Dermis blood vessel endothelial cell (primary cell): ENCODE data around the gene MPV17L2. TPM values are rescaled to one million over a fixed set of nuclear protein-coding genes. Genes with fewer than 3 reads are reported as not detected.
"Not testable (repeated sequence)": the region's sequence is repeated elsewhere in the genome, so short reads cannot be mapped to it uniquely, and the experiment has no call there.

Experiments used
- DNase-seq: peaks from one replicate; pipeline ENCODE4 v3.0.0; 2010
- total RNA-seq: library from RNA; depleted of rRNA; stranded (reverse); fragments of >200 nt; gene quantifications from 2 replicates; pipeline ENCODE4 v1.2.3, GENCODE V29; 2014

Gene MPV17L2
- total RNA-seq, 1 donor from 2014 or later, result 15.3 TPM

DNA sequence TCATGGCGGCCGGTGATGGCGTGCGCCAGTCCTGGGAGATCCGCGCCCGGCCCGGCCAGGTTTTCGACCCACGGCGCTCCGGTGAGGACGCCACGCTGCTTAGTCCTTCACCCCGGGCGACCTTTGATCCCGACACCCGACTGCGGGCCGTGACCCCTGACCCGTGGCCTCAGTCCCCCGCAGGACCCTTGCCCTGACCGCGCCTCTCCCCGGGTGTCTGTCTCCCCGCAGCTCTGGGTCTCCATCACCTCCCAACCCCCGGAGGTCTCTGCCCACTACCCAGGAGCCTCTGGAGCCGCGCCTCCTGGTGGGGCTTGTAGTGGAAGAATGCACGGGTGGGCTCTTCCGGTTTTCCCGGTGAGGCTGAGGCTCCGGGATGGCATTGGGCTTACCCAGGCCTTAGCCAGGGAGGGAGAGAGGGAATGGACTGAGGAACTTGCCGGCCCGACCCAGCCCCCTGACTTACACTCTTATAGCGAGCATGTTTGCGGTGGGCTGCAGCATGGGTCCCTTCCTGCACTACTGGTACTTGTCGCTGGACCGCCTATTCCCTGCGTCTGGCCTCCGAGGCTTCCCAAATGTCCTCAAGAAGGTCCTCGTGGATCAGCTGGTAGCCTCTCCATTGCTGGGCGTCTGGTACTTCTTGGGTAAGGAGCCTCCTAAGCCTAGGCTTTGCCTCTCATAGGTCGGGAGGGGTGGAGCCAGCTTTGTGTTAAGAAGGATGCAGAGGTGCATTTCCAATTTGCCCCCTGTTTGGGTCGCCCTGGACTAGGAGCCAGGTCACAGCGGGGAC lies 566 bp downstream of the MPV17L2 start:
- DNase-seq, result no peak

DNA sequence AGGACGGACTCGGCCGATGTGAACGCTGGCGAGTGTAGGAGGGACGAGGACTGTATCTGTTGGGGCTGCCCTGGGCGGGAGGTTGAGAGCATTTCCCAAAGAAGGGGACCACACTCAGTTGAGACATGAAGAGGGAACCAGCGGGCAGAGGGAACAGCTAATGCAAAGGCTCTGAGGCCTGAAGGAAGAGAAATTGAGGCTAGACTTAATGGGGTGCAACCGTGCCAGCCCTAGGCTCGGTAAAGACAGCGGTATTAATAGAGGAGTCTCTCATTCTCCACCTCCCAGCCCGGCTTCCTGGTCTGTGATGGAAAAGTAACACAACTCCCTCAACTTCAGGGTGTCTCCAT lies 1.1 kb downstream of the MPV17L2 start:
- DNase-seq, result no peak

DNA sequence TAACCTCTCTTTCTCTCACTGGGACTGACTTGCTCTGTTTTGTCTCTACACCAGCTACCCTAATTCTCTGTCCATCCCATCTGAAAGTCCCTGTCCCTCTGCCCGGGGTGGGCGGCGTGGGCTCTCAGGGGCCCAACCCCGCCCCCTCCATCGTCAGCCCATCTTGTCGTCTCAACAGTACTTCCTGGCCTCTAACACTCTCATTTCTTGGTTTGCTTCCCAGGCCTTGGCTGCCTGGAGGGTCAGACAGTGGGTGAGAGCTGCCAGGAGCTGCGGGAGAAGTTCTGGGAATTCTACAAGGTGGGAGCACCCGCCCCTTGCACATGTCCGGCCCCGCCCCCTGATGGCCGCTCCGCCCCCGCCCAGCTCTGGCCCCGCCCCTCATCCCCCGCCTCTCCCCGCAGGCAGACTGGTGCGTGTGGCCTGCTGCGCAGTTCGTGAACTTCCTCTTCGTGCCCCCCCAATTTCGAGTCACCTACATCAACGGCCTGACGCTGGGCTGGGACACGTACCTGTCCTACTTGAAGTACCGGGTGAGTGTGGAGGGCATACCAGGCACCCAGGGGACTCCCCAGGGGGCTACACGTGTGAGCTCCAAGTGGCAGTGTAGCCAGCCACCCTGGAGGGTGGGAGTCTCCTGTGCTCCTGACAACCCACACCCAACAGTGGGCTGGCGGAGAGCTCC lies 1.7 kb downstream of the MPV17L2 start:
- peak; percentile 56 for DNase-seq

DNA sequence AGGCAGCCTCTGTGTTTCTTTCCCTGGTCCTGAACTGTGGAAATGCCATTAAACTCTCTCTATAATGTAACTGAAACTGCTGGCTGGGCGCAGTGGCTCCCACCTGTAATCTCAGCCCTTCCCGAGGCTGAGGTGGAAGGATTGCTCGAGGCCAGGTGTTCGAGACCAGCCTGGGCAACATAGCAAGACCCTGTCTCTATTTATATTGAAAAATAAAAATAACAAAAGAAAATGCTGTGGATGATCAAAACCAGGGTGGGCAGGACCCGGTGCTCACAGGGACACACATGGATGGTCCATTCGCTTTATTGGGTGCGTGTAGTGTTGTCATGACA lies 3.5 kb downstream of the MPV17L2 start:
- no peak for DNase-seq

DNA sequence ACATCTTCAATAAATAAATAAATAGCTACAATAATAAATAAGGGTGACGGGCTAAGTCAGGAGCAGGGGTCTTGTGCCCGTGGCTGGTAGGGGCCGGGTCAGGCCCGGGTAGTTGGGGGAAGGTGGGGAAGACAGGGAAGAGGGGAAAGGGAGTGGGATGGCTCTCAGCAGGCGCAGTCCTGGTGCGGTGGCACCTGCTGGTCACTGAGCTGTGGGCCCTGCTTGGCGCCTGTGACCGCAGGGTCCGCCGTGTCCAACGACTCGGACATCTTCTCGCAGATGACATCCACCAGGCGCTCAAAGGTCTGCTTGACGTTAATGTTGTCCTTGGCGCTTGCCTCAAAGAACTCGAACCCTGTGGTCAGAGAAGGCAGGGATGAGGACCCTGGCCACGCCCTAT lies 4.3 kb downstream of the MPV17L2 start:
- no peak for DNase-seq

DNA sequence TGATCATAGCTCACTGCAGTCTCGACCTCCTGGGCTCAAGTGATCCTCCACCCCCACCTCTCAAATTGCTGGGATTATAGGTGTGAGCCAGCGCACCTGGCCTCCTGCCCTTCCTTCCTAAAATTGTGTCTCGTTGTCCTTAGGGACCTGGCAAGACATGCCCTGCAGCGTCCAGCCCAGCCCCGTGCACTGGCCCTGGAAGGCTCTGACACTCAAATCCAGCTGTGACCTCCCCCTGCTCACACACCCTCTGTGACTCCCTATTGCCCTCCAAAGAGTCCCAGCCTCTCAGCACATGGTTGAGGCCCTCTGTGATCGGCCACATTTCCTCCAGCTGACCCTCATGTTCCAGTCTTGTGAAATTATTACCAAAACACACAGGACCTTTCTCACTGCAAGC lies 4.9 kb downstream of the MPV17L2 start:
- DNase-seq, result no peak

DNA sequence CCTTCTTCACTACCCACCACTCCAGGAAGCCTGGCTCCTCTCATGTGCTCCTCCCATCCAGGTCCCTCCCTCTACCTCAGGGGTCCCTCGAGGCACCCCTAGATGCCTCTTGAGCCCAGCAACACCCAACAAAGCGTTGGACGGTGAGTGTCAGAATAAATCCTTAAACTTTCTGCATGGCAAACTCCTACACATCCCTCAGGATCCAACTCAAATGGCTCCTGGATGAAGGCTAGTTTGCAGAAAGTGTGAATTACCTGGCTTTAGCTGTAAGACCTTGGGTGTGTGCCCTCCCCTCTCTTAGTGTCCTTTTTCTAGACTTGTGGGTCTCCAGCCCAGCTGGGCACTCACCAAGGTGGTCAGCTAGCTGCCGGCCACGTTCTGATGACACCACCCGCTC lies 5.4 kb downstream of the MPV17L2 start:
- no peak for DNase-seq

DNA sequence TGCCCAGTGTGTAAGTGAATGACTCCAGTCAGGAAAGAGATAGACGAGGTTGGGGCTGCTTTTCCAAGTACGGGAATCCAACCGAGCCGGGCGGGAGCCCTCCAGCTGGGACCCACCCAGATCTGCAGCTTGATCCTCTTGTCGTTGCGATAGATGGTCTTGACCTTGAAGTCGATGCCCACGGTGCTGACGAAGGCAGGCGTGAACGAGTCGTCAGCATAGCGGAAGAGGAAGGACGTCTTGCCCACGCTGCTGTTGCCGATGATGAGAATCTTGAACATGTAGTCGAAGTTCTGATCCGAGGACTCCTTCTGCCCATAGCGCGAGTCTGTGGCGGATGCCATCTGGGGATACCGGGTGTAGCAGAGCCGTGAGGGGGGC lies 9.4 kb downstream of the MPV17L2 start:
- no peak for DNase-seq

DNA sequence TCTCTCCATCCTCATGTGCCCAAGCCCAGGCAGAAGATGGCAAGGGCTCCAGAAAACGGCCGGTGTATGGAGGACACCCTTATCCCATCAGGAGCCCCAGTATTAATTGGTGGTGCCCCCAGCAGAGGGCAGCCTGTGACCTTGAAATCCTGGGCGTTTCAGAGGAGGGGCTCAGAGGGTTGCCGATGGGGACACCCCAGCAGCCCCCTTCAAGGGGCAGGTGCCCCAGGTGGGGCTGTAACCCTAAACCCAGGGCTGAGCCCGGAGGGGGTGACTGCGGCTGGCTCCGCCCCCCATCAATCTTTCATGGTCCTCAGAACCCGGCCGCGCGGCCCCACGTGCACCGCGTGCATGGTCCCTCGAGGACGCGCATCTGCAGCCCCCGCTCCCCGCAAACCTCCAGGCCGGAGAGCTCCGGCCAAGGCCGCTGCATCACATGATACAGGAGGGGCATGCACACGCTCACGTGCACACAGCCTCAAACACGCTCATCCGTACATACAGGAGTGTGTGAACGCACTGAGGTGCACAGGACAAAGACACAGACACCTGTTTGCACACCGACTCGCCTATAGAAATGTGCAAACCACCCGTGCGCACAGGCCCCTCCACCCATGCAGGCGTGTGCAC lies 9.9 kb downstream of the MPV17L2 start:
- DNase-seq, result peak; percentile 14

DNA sequence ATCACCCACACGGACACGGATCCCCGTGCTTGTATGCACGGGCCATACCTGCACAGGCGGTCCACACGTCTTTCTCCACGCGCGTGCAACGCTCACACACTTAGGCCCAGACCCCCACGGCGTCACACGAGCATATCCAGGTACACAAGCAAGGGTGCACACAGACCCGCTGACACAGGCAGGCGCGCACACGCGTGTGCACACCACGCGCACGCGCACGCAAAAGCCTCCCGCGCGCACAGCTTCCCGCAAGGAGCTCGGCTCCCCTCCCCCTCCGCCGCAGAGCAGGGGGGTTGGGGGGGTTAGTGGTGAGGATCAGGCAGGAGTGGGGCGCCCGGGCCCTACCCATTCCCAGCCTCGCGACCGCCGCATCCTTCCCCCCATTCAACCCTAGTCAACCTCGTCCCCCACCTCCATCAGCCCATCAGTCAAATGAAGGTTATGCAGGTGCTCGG lies 10.4 kb downstream of the MPV17L2 start:
- peak; percentile 23 for DNase-seq

DNA sequence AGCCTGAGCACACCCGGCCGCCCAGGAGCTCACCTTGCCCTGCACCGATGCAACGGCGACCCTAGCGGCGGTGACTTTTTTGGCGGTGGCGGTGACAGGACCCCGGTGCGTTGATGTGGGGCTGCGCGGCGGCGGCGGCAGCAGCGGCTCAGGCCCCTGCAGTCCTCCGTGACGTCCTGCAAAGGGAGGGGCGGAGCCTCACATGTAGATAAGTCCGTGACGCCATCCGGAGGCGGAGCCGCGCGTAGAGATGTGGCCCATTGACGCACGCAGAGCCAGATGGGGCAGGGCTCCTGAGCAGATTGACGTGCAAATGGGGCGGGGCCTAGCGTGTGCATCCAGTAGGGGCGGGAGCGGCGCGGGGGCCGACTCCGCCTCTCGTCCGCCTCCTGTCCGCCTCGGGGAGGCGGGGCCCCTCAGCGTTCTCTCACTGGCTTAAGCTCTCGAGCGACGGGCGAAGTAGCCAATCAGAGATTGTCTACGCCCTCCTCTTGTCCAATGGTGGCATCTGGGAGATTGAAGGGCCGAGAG lies 10.9 kb downstream of the MPV17L2 start, which contains the start of gene RAB3A:
RAB3A (minus strand) TSS at position 180 of the 531 bp plus-strand sequence. CDS start 1,302 bp downstream, outside the sequence.
- DNase-seq, result peak; percentile 100

DNA sequence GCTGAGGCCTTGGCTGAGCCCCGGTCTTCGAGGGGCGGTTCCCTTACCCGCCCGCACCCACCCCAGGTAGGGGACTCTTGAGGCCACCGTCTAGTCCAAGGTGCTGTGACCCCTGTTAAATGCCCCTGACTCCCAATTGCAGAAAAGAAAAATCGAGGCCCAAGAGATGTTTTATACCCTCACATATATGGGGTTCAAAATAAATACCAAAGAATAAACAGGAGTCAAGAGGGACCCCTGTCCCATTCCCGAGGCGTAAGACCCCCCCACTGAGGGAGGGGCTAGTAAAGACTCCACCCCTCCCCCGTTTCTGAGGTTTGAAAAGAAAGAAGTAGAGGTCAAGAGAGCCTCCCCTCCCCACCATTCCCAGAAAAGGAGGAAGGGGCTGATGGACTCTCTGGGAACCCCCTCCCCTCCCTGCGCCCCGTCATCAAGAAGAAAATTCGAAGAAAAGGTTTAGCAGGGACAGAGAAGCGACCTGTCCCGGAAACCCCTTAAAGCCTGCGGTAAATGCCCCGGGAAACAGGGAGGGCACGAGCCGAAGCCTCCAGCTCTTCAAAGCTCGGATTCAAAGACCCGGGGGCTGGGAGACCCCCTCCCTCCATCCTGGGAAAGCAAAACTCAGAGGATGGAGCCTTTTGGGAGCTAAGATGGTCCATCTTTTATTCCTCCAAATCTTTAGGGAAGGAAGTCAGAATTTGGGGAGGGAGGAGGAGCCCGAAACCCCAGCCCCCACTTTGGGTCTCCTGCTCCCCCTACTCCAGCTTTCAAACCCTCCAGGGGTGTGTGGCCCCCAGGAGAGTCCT lies 11.6 kb downstream of the MPV17L2 start:
- DNase-seq, result no peak

DNA sequence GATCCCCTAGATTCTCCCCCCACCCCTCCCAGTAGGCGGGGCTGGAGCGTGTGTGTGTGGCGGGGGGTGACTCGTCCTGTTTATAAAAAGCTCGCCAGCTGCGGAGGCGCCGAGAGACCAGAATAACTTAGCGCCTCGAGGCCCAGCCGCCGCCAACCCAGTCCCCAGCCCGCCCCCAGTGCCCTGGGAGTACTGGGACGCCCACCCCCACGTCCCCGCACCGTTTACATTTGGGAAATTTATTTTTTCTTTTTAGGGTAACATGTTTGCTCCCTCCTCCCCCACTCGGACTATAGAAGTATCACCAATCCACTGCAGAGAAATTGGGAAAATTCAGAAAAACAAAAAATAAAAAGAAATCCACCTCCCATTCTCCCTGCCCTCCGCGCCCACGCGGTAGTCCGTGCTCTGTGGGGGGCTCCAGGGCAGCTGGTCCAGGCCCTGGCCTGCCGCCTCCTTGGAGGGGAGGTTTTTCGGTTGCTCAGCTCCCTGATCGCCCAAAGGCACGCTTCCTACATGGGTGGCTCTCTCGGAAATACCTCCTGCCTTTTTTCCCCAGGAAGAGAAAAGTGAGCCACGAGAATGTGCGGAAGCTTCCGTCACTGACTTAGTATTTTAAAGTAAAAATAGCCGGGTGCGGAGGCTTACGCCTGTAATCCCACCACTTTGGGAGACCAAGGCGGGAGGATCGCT lies 12.3 kb downstream of the MPV17L2 start:
- peak; percentile 81 for DNase-seq

DNA sequence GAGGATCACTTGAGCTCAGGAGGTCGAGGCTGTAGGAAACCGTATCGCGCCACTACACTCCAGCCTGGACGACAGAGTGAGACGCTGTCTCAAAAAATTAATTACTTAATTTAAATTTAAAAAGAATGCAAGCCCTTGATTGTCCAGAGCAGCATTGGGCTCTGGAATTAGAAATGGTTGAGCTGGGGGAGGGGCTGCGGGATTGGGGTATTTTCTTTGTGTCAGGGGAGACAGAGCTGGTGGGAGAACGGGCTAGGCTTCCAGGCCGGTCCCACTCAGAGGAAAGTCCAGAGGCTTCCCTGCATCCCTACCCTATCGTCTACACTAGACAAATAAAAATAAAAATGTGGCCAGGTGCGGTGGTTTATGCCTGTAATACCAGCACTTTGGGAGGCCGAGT lies 13.0 kb downstream of the MPV17L2 start:
- no peak for DNase-seq

DNA sequence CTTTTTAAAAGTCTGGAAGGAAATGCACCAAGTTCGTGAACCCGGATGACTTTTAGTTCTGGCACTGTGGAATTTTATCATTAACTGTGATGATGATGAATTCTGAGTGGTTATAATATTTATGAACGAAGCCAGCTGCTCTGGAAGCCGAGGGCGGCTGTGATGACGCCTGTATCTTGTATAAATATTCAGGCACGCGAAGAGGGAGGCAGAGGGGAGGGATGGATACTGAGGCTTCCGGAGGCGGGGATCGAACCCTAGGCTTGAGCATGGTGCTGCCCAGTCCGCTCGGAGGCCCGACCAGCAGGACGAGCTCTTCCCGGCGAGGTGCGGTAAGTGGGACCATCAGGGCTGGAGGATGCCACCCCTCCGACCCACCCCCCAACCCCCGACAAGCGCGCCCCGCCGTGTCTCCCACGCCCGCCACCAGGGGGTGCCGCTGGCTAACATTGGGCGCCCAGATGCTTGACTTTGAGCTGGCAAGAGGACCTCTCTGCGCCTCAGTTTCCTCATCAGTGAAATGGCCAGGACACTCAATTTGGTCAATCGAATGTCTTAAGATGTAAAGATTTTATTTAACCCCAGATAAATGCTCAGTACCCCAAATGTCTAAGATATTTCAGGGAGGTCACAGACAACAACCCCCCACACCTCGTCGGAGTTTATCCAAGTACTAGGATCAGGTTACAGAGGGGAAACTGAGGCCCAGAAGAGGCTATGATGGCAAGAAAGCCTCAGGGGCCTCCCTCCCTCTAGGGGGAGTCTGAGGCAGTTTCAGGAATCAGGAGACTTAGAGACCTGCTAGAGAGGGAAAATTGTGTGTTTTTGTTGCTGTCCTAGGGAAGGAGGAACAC lies 15.3 kb downstream of the MPV17L2 start:
- peak; percentile 55 for DNase-seq

DNA sequence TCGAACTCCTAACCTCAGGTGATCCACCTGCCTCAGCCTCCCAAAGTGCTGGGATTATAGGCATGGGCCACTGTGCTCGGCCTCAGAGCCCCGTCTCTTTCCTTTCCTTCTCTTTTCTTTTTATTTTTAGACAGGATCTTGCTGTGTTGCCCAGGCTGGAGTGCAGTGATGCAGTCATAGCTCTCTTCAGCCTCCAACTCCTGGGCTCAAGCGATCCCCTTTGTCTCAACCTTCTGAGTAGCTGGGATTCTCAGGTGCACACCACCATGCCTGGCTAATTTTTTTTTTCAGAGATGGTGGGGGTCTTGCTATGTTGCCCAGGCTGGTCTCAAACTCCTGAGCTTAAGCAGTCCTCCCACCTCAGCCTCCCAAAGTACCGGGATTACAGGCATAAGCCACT lies 16.9 kb downstream of the MPV17L2 start:
- DNase-seq, result not testable (repeated sequence)

DNA sequence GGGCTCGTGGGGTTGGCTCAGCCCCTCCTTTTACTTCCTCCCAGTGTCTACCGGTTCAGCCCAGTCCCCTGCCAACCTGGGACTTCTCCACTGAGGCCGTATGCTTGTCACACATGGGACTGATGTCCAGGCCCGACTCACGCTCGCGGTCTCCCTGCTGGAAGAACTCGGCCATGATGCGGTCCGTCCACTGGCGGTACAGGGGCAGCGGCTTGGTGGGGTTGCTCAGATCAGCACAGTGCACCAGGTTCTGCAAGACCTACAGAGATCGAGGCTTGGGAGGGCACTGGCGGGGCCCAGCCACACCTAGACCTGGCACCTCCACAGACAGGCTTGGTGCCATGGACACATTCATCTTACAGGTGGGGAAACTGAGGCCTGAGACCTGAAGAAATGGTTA lies 18.7 kb downstream of the MPV17L2 start:
- no peak for DNase-seq

DNA sequence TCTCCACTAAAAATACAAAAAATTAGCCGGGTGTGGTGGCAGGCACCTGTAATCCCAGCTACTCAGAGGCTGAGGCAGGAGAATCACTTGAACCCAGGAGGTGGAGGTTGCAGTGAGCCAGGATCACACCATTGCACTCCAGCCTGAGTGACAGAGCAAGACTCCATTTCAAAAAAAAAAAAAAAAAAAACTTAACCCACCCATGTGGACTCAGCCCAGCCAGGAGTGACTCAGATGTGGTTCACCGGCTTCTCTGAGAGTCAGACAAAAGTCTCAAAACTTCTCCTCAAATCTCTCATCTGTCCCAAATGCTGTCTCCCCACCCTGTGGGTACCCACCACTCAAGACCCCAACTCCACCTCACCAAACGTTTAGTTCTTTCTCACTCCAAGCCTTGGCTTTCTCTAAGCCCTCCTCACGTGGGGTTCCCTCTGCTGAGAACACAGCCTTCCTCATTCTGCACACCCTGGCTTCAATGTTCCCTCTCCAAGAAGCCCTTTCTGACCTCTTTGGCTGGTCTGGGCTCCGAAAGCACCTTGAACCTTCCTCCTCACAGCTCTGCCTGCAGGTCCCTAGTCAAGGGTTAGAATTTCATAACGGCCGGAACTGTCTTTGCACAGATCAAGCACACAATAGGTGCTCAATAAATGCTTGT lies 21.9 kb downstream of the MPV17L2 start:
- DNase-seq, result no peak

DNA sequence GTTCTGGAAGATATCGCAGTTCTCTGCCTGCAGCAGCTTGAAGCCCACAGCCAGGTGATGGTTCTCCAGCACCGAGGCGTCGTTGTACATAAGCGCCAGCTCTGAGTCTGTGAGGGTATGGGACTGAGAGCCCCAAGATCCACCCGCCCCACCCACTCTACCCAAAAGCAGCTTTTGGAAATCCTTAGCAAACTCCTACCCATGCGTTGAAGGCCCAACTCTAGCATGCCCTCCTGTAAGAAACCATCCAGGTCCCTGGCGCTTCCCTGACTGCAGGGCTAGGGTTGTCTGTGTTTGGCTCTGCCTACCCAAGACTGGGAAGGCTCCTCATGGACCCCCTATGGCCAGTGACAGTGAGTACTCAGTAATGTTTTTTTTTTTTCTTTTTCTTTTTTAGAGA lies 23.8 kb downstream of the MPV17L2 start:
- DNase-seq, result no peak

DNA sequence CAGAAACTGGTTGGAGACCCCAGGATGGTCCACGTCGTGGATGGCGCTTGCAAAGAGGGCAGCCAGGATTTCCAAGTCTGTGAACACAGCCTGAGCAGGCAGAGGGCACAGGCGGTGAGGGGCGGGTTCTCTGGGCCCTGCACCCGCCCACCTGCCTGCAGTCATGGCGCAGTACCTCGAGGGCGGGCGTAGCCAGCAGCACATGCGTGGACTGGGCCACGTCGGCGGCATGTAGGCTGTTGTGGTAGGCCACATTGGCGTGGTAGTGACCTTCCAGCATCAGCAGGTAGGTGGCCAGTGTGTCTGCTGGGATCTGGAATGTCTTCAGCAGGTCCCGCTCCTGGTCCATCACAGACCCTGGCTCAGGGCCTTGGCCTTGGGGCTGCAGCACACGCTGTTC lies 25.1 kb downstream of the MPV17L2 start:
- DNase-seq, result no peak

DNA sequence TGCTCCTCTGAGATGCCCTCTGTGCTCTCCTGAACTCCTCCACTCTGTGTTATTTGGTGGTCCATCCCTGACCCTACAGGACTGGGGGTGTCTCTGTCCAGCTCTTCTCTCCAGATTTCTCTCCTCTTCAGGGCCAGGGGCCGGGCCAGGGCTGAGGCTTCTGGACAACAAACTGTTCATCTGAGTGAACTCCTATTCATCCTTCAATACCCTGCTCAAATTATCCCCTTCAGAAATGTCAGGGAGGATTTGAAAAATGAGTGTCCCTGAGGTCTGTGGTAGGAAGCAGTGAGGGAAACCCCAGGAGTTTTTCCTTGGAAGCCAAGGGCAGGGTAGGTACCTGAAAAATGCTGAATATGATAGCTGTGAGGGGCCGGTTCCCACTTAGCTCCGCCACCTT lies 25.6 kb downstream of the MPV17L2 start:
- DNase-seq, result no peak
